ENCODE results near the gene RYR2.

The RYR2 gene

DNA sequence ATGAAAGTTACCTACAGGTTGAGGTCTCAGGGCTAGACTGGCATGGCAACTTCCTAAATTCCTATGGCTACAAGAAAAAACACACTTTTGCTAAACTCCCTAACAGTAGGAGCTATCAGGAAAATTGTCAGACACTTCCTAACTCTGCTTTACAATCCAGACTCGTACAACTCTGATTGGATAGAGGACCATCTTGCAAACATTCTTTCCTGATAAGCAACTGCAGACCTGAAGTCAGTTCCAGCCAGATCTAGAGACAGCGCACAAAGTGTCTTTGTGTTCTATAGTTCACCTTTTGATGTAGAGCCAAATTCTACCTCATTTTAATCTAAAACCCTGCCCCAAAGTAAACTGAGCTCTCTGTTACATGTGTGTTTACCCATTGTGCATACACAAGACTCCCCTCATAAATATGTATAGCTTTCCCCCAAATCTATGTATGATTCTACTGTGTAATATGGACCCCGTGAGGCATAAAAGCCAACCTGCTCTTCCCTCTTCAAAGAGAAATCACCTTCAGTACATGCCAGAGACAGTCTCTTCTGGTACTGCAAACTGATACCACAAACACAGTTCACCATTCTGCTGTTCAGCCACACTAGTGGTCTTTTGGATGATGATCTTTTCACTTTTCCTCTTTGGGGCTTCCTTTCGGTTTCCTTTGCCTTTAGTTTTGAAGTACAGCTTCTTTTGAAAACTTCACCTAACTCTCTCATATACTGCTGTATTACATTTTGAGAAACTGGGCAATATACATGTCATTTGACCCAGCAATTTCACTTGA is 827.0 kb downstream of the RYR2 start:
- TF ChIP-seq CTCF (IDR thresholded peaks at IDR 0.05; ENCODE audit: low read depth, low read length), result no peak
- H3K4me3 ChIP-seq (ENCODE audit: low read depth, low read length), result no peak overlapping the region

GRCh38 chr1:237873487-237874211 is 831.7 kb downstream of the RYR2 start:
- H3K4me3 ChIP-seq (ENCODE audit: low read depth, low read length), result no peak overlapping the region
- no peak for TF ChIP-seq CTCF (IDR thresholded peaks at IDR 0.05; ENCODE audit: low read depth, low read length)

DNA sequence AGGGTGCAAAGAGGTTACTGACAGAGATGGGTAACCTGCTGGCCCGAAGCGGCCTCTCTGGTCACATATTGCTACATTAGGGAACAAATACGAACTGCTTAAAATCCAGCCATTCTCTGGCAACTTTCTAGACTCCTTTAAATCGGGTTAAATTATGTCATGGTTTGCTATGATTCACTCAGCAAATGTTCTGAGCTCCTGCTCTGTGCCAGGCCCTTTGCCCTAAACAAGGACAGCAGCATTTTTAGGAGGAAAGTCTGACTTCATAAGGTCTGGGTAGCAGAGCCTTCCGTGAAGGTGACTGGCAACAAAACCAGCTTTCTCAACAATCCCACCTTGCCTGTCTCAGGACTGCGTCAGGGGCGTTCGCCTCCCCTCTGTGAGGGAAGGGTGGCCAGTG is 833.3 kb downstream of the RYR2 start:
- H3K4me3 ChIP-seq (ENCODE audit: low read depth, low read length), result no peak overlapping the region
- no peak for TF ChIP-seq CTCF (IDR thresholded peaks at IDR 0.05; ENCODE audit: low read depth, low read length)

- TF ChIP-seq CTCF (IDR thresholded peaks at IDR 0.05; ENCODE audit: low read depth, low read length), result no peak
- no peak overlapping the region for H3K4me3 ChIP-seq (ENCODE audit: low read depth, low read length)
Measured at GRCh38 chr1:237877631-237878030, 835.6 kb downstream of the RYR2 start.

DNA sequence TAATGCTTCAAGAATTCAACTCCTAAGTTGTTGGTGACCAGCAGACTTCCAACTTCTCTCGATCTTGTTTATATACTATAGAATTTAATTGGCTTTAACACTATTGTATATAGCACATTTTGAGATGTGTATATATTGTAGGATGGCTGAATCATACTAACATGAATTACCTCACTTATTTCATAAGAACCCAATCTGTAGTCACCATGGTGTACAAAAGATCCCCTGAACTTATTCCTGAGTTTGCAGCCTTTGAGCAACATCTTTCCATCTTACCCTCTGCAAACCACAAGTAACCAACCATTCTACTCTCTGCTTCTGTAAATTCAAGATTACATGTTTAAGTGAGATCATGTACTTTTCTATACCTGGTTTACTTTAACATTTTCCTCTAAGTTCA is 836.4 kb downstream of the RYR2 start:
- no peak overlapping the region for H3K4me3 ChIP-seq (ENCODE audit: low read depth, low read length)
- TF ChIP-seq CTCF (IDR thresholded peaks at IDR 0.05; ENCODE audit: low read depth, low read length), result no peak

GRCh38 chr1:237879195-237879594 is 837.2 kb downstream of the RYR2 start:
- TF ChIP-seq CTCF (IDR thresholded peaks at IDR 0.05; ENCODE audit: low read depth, low read length), result no peak

More at GRCh38 chr1:237879195-237879594, 837.2 kb downstream of the RYR2 start:
- no peak overlapping the region for H3K4me3 ChIP-seq (ENCODE audit: low read depth, low read length)
